ENCODE data around the gene CAPSL. TPM values are rescaled to one million over a fixed set of nuclear protein-coding genes. Genes with fewer than 3 reads are reported as not detected.
"Not testable (repeated sequence)": the region's sequence is repeated elsewhere in the genome, so short reads cannot be mapped to it uniquely, and the experiment has no call there.

Gene CAPSL
- total RNA-seq, 1 donor from 2014 or later, result not detected

DNA sequence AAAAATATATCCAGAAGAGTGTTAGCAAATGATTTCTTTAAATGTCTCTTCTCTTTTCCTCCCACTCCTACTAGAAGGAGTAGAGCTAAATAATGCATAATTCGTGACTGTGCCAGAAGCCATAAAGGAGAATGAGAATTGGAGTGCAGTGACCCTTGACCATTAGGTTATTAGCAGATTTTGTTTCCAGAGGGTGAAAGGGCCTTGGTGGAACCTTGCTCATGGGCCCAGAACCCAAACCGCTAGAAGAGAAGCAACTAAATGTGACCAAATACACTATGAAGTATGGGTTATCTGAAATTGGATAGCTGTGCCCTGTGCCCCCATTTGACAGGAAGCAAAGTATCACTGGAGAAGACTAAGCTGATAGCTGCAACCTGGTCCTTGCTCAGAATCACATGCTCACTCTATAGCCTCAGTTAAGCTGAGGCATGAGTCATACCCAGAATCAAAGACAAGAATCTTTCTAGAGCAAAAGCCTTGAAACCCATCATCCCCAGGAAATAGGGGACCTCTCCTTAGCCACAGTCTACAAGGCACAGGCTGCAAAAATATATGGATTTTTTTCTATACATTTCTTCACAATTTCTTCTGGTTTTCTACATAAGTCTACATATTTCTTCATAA, 36.3 kb downstream of the CAPSL start:
- DNase-seq (ENCODE audit: low spot score), result peak; percentile 50
- intact Hi-C loops (cut with micrococcal nuclease), result loop anchor here (1.0 to 10.0 kb wide), 3 partner anchors 18 to 977 kb away; partner anchors contain the start of gene DNAJC21
- peaks cover 7% of the 10 kb centered on the region for H3K27me3 Mint-ChIP-seq (ENCODE audit: insufficient read depth)
- peaks cover 82% of the 10 kb centered on the region for H3K4me1 Mint-ChIP-seq (ENCODE audit: low read depth)
- H3K4me3 Mint-ChIP-seq, result peak overlapping the region; percentile 2
- H3K36me3 Mint-ChIP-seq (ENCODE audit: low read depth), result peaks cover 2% of the 10 kb centered on the region
- peak overlapping the region; percentile 37 for H3K27ac Mint-ChIP-seq
- H3K9me3 Mint-ChIP-seq, result peaks cover 16% of the 10 kb centered on the region

DNA sequence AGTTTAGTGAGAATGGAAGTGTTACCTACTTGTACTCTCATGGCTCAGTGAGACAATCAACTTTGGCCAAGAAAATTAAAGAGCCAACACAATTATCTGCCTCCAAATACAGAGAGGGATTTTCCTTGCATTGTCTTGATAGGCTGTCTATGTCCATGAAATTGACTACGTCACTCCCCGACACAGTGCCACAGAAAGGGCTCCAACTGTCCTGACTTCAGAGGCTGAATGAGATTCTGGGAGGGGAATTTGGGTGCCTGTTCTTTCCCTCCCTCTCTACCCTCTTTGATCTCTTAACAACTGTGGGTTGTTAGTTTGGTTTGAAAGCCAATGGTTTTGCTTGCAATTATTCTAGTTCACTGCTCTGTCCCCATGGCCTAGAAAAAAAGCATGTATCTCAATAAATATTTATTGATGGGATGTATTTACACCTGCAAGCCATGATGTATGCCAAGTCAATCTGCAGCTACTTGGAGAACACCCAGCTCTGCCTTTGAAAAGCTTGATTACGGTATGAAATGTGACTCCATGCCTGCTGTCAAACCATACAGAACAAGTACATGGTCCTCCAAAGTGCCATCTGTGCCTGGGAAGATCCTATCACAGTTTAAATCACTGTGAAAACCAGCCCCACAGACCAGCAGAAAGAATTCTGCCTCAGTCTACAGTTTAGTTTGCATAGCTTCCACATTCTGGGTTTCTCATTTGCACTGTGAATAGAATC, 37.3 kb downstream of the CAPSL start:
- Mint-ChIP-seq H3K9me3 (peaks cover 14% of the 10 kb centered on the region), H3K36me3 (ENCODE audit: low read depth) (peaks cover 2% of the 10 kb centered on the region), H3K4me1 (ENCODE audit: low read depth) (peaks cover 74% of the 10 kb centered on the region), H3K27ac (no peak overlapping the region), H3K27me3 (ENCODE audit: insufficient read depth) (peaks cover 7% of the 10 kb centered on the region), H3K4me3 (peak overlapping the region; percentile 10)
- DNase-seq (ENCODE audit: low spot score), result no peak
- intact Hi-C loops (cut with micrococcal nuclease), result loop anchor here (10.0 kb wide), 1 partner anchor 976 kb away; the partner anchor contains the start of gene DNAJC21

- Mint-ChIP-seq H3K9me3 (peaks cover 9% of the 10 kb centered on the region), H3K27ac (peak overlapping the region; percentile 31), H3K4me3 (peak overlapping the region; percentile 30), H3K27me3 (ENCODE audit: insufficient read depth) (peaks cover 9% of the 10 kb centered on the region), H3K4me1 (ENCODE audit: low read depth) (peaks cover 63% of the 10 kb centered on the region), H3K36me3 (ENCODE audit: low read depth) (peaks cover 2% of the 10 kb centered on the region)
- peak; percentile 22 for DNase-seq (ENCODE audit: low spot score)
- intact Hi-C loops (cut with micrococcal nuclease), result loop anchor here (10.0 kb wide), 1 partner anchor 975 kb away; the partner anchor contains the start of gene DNAJC21
Measured at GRCh38 chr5:35899800-35900199, 38.6 kb downstream of the CAPSL start.

GRCh38 chr5:35898952-35899660, 39.3 kb downstream of the CAPSL start:
- H3K9me3 Mint-ChIP-seq, result peaks cover 2% of the 10 kb centered on the region
- H3K4me1 Mint-ChIP-seq (ENCODE audit: low read depth), result peaks cover 56% of the 10 kb centered on the region
- peak overlapping the region; percentile 31 for H3K27ac Mint-ChIP-seq
- H3K27me3 Mint-ChIP-seq (ENCODE audit: insufficient read depth), result peaks cover 9% of the 10 kb centered on the region
- intact Hi-C loops (cut with micrococcal nuclease), result no loop called here
- no peak overlapping the region for H3K4me3 Mint-ChIP-seq
- peaks cover 2% of the 10 kb centered on the region for H3K36me3 Mint-ChIP-seq (ENCODE audit: low read depth)
- DNase-seq (ENCODE audit: low spot score), result no peak

DNA sequence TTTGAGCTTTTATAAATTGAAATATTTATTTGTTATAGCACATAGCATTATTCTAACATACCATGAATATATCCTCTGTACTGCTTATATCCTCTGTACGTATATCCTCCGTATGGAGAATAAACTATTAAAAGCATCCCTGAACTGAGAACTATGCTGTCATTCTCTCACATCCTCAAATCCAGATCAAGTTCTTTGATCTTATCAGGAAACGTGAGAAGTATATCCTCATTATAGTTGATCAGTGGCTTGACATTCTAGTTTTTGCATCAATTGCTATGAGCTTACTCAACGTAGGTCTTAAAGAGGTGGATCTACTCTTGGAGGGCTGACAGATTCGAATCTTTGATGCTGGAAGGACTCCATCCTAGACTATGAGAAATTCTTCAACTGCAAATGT, 44.3 kb downstream of the CAPSL start:
- H3K4me3 Mint-ChIP-seq, result no peak overlapping the region
- no peak overlapping the region for H3K27ac Mint-ChIP-seq
- DNase-seq (ENCODE audit: low spot score), result no peak
- H3K27me3 Mint-ChIP-seq (ENCODE audit: insufficient read depth), result peaks cover 3% of the 10 kb centered on the region
- H3K36me3 Mint-ChIP-seq (ENCODE audit: low read depth), result peaks cover 4% of the 10 kb centered on the region
- H3K4me1 Mint-ChIP-seq (ENCODE audit: low read depth), result peaks cover 6% of the 10 kb centered on the region
- intact Hi-C loops (cut with micrococcal nuclease), result no loop called here
- no peaks in the 10 kb centered on the region for H3K9me3 Mint-ChIP-seq

- H3K27ac Mint-ChIP-seq; H3K36me3 Mint-ChIP-seq (ENCODE audit: low read depth); H3K27me3 Mint-ChIP-seq (ENCODE audit: insufficient read depth); DNase-seq (ENCODE audit: low spot score); intact Hi-C loops (cut with micrococcal nuclease); H3K4me3 Mint-ChIP-seq; H3K4me1 Mint-ChIP-seq (ENCODE audit: low read depth); H3K9me3 Mint-ChIP-seq: not testable (repeated sequence)
Measured at GRCh38 chr5:35892799-35893198, 45.6 kb downstream of the CAPSL start.

DNA sequence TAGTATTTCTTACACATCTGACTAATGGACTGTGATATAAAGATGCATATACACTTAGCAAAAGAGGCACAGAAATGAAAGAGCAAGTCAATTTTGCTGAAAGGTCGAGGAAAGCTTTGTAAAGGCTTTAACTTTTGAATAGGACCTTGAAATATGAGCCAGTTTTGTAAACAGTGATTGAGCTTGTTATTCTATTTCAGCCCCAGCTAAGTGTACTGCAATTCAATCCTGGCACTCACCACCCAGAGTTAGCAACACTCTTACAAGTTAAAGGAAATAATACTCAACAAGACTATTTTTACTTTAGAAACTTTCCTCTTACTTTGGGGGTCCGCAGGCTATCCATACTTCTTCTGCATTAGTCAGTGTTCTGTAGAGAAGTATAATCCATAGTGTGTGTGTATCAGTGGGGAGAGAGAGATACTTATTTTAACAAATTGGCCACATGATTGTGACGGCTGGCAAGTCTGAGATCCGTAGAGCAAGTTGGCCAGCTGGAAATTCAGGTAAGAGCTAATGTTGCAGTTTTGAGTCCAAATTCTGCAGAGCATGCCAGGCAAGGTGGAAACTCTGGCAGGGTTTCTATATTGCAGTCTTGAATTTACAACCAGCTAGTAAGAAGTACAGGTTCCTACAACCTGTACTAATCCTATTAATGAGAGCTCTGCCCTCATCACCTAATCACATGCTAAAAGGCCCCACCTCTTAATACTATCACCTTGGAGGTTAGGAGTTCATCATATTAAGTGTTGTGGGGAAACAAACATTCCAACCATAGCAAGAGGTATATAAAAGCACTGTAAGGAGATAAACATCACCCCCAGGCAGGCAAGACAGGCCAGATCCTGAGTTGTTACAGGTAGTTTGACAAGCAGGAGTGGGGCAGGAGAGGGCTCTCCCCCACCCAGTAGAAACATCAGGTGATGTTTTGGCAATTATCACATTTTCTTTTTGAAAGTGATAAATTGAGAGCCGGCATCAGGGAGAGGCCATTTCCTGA, 48.1 kb downstream of the CAPSL start:
- Mint-ChIP-seq H3K4me3 (no peak overlapping the region), H3K9me3 (no peaks in the 10 kb centered on the region), H3K27ac (no peak overlapping the region), H3K4me1 (ENCODE audit: low read depth) (no peaks in the 10 kb centered on the region), H3K36me3 (ENCODE audit: low read depth) (peaks cover 2% of the 10 kb centered on the region), H3K27me3 (ENCODE audit: insufficient read depth) (peaks cover 2% of the 10 kb centered on the region)
- no peak for DNase-seq (ENCODE audit: low spot score)
- intact Hi-C loops (cut with micrococcal nuclease), result no loop called here

DNA sequence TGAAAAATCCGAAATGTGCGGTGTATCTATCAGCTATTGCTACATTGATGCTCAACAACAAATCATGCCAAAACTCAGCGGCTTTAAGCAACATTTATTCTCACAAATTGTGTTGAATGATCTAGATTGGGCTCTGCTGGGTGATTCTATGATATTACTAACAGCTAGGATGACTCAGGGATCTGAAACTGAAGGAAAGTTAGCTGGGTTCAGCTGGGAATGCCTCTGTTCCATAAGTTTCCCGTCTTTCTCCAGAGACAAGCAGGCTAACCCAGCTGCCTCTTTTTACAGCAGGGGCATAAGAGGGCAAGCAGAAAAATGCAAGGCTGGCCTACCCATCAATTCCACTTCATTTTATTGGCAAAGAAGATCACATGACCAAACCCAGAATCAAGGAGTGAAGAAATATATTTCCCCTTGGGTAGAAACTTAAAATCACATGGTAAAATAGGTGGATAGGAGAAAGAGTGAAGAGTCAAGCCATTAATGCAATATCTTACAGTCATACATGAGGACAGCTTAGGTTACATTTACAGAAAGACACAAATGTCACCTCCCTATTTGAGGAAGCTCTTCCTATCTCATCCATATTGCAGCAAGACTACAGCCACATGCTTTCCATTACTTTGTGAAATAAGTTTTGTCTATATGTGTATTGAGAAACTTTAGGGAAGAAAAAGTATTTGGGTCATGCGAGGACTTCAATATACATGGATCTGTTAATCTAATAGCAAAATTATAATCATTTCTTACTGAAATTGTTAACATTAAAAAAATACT, 50.9 kb downstream of the CAPSL start:
- intact Hi-C loops (cut with micrococcal nuclease), result no loop called here
- Mint-ChIP-seq H3K9me3 (no peaks in the 10 kb centered on the region), H3K4me1 (ENCODE audit: low read depth) (peaks cover 21% of the 10 kb centered on the region), H3K27me3 (ENCODE audit: insufficient read depth) (peaks cover 2% of the 10 kb centered on the region), H3K36me3 (ENCODE audit: low read depth) (peaks cover 13% of the 10 kb centered on the region), H3K27ac (no peak overlapping the region), H3K4me3 (no peak overlapping the region)
- no peak for DNase-seq (ENCODE audit: low spot score)

DNA sequence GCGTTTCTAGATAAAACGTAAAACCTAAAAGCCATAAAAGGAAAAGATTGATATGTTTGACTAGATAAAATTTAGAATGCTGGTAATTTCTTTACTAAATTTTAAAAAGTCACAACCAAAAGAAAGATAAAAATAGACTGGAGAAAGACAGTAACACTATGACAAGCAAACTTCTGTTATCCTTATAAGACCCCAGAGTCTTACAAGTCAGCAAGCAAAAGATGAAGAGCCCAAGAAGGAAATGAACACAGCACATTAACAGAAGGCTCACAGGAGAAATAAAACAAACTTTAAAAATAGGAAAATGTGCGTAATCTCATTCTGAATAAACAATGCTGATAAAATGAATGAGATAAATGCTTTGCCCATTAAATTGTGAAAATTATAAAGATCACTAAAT, 52.0 kb downstream of the CAPSL start:
- Mint-ChIP-seq H3K27me3 (ENCODE audit: insufficient read depth) (peaks cover 2% of the 10 kb centered on the region), H3K36me3 (ENCODE audit: low read depth) (peaks cover 17% of the 10 kb centered on the region), H3K4me3 (no peak overlapping the region), H3K4me1 (ENCODE audit: low read depth) (peaks cover 33% of the 10 kb centered on the region), H3K27ac (no peak overlapping the region), H3K9me3 (no peaks in the 10 kb centered on the region)
- no peak for DNase-seq (ENCODE audit: low spot score)
- intact Hi-C loops (cut with micrococcal nuclease), result no loop called here

- intact Hi-C loops (cut with micrococcal nuclease), result loop anchor here (1.0 to 2.0 kb wide), 3 partner anchors 18 to 40 kb away; no protein-coding TSS in a partner anchor
- H3K27ac Mint-ChIP-seq, result no peak overlapping the region
Measured at GRCh38 chr5:35884773-35885172, 53.6 kb downstream of the CAPSL start.

GRCh38 chr5:35884191-35884769, 54.1 kb downstream of the CAPSL start:
- Mint-ChIP-seq H3K27me3 (ENCODE audit: insufficient read depth) (peaks cover 2% of the 10 kb centered on the region), H3K9me3 (no peaks in the 10 kb centered on the region), H3K4me3 (peak overlapping the region; percentile 47), H3K36me3 (ENCODE audit: low read depth) (peaks cover 29% of the 10 kb centered on the region), H3K27ac (peak overlapping the region; percentile 88), H3K4me1 (ENCODE audit: low read depth) (peaks cover 49% of the 10 kb centered on the region)
- DNase-seq (ENCODE audit: low spot score), result no peak
- intact Hi-C loops (cut with micrococcal nuclease), result loop anchor here (1.0 to 2.0 kb wide), 3 partner anchors 18 to 41 kb away; no protein-coding TSS in a partner anchor

More at GRCh38 chr5:35884773-35885172, 53.6 kb downstream of the CAPSL start:
- Mint-ChIP-seq H3K4me3 (no peak overlapping the region), H3K27me3 (ENCODE audit: insufficient read depth) (peaks cover 2% of the 10 kb centered on the region), H3K9me3 (no peaks in the 10 kb centered on the region), H3K36me3 (ENCODE audit: low read depth) (peaks cover 25% of the 10 kb centered on the region), H3K4me1 (ENCODE audit: low read depth) (peaks cover 44% of the 10 kb centered on the region)
- no peak for DNase-seq (ENCODE audit: low spot score)

All from activated T-helper 1 cell treated with anti-CD3 and anti-CD28 coated beads, Interleukin-12 subunit alpha, Interleukin-12 subunit beta, Interleukin-2, Interleukin-4 antibody, amounts not matched to agents 30 ng/mL and 10 ng/mL and 1 ng/mL, durations not matched to agents 14 hours and 24 hours and 36 hours (primary cell).